Measurements from ENCODE around the gene REM2.
"Not testable (repeated sequence)": the region's sequence is repeated elsewhere in the genome, so short reads cannot be mapped to it uniquely, and the experiment has no call there.

REM2 gene

GRCh38 chr14:22898302-22899090, 15.5 kb downstream of the REM2 start:
- no peak for DNase-seq

GRCh38 chr14:22900081-22900799, 17.2 kb downstream of the REM2 start:
- DNase-seq: no peak

- DNase-seq: no peak
Measured at GRCh38 chr14:22901799-22902198, 18.8 kb downstream of the REM2 start.

- DNase-seq: no peak
Measured at GRCh38 chr14:22903742-22904087, 20.7 kb downstream of the REM2 start.

- no peak for DNase-seq
Measured at GRCh38 chr14:22905627-22906026, 22.6 kb downstream of the REM2 start.

- no peak for DNase-seq
Measured at GRCh38 chr14:22906073-22906472, 23.1 kb downstream of the REM2 start.

- no peak for DNase-seq
Measured at GRCh38 chr14:22907429-22907828, 24.4 kb downstream of the REM2 start.

- no peak for DNase-seq
Measured at GRCh38 chr14:22908601-22909000, 25.6 kb downstream of the REM2 start.

GRCh38 chr14:22910916-22911315, 27.9 kb downstream of the REM2 start:
- DNase-seq: no peak

- not testable (repeated sequence) for DNase-seq
Measured at GRCh38 chr14:22914836-22915235, 31.8 kb downstream of the REM2 start.

GRCh38 chr14:22915886-22916521, 33.0 kb downstream of the REM2 start:
- DNase-seq: no peak

- DNase-seq: peak; percentile 99
Measured at GRCh38 chr14:22918804-22919600, 36.0 kb downstream of the REM2 start, which contains the start of gene RBM23. Gene RBM23 (minus strand): TSS chr14:22919149.

- no peak for DNase-seq
Measured at GRCh38 chr14:22919601-22919921, 36.5 kb downstream of the REM2 start.

GRCh38 chr14:22920697-22921096, 37.7 kb downstream of the REM2 start:
- DNase-seq: no peak

- no peak for DNase-seq
Measured at GRCh38 chr14:22922294-22922693, 39.3 kb downstream of the REM2 start.

- no peak for DNase-seq
Measured at GRCh38 chr14:22923746-22924145, 40.7 kb downstream of the REM2 start.

- DNase-seq: no peak
Measured at GRCh38 chr14:22925513-22925912, 42.5 kb downstream of the REM2 start.

GRCh38 chr14:22926316-22926715, 43.3 kb downstream of the REM2 start:
- no peak for DNase-seq

- DNase-seq: no peak
Measured at GRCh38 chr14:22928237-22929103, 45.4 kb downstream of the REM2 start.

GRCh38 chr14:22929104-22929960, 46.3 kb downstream of the REM2 start, which contains the start of gene PRMT5:
Gene PRMT5 (minus strand): TSS chr14:22929376. CDS start chr14:22929361, 15 bp downstream.
- DNase-seq: peak; percentile 98

GRCh38 chr14:22929961-22930364, 46.9 kb downstream of the REM2 start:
- DNase-seq: no peak
